ENCODE measurements around the gene C11orf58. TPM values are rescaled to one million over a fixed set of nuclear protein-coding genes. Genes with fewer than 3 reads are reported as not detected.

Gene C11orf58
- total and polyA plus RNA-seq, 4 donors: 97.9 to 204 (median 126) TPM

- intact Hi-C loops (cut with DNase I): no loop called here
- H3K27ac ChIP-seq (ENCODE audit: low read depth in 1 of 2, low read length in 2 of 2): no peak overlapping the region
- H3K36me3 ChIP-seq (ENCODE audit: control insufficient read depth in 1 of 2, insufficient read depth in 2 of 2, low read length in 1 of 2): peaks cover 0 to 2% of the 10 kb centered on the region in 2 donors
- H3K4me3 ChIP-seq (ENCODE audit: low read length in 2 of 2): no peak overlapping the region
- WGBS, 2 donors: 64 to 65% methylated on average over 8 of the region's 8 CpGs
- H3K4me1 ChIP-seq (ENCODE audit: control insufficient read depth in 1 of 2, insufficient read depth in 2 of 2, low read length in 2 of 2): no peaks in the 10 kb centered on the region
- ATAC-seq (ENCODE audit: low FRiP score) (no peak), DNase-seq (no peak)
- H3K27me3 ChIP-seq (ENCODE audit: control insufficient read depth in 1 of 2, insufficient read depth in 2 of 2, low read length in 1 of 2): no peaks in the 10 kb centered on the region
- H3K9me3 ChIP-seq (ENCODE audit: control insufficient read depth, low read length): no peaks in the 10 kb centered on the region
Observed at GRCh38 chr11:16759857-16760508, 21.5 kb downstream of the C11orf58 start.

- Histone ChIP-seq H3K4me3 (ENCODE audit: low read length in 2 of 2) (no peak overlapping the region), H3K27ac (ENCODE audit: low read depth in 1 of 2, low read length in 2 of 2) (no peak overlapping the region), H3K4me1 (ENCODE audit: control insufficient read depth in 1 of 2, insufficient read depth in 2 of 2, low read length in 2 of 2) (no peaks in the 10 kb centered on the region), H3K36me3 (ENCODE audit: control insufficient read depth in 1 of 2, insufficient read depth in 2 of 2, low read length in 1 of 2) (no peaks in the 10 kb centered on the region), H3K27me3 (ENCODE audit: control insufficient read depth in 1 of 2, insufficient read depth in 2 of 2, low read length in 1 of 2) (no peaks in the 10 kb centered on the region), H3K9me3 (ENCODE audit: control insufficient read depth, low read length) (no peaks in the 10 kb centered on the region)
- 92 to 97% methylated on average over 1 of the region's 1 CpG for WGBS, 2 donors
- DNase-seq (no peak), ATAC-seq (ENCODE audit: low FRiP score) (no peak)
- intact Hi-C loops (cut with DNase I): no loop called here
Observed at GRCh38 chr11:16763746-16764145, 25.3 kb downstream of the C11orf58 start.

GRCh38 chr11:16764888-16765287 is 26.4 kb downstream of the C11orf58 start:
- Histone ChIP-seq H3K36me3 (ENCODE audit: control insufficient read depth in 1 of 2, insufficient read depth in 2 of 2, low read length in 1 of 2) (no peaks in the 10 kb centered on the region), H3K27me3 (ENCODE audit: control insufficient read depth in 1 of 2, insufficient read depth in 2 of 2, low read length in 1 of 2) (no peaks in the 10 kb centered on the region), H3K27ac (ENCODE audit: low read depth in 1 of 2, low read length in 2 of 2) (no peak overlapping the region), H3K9me3 (ENCODE audit: control insufficient read depth, low read length) (no peaks in the 10 kb centered on the region), H3K4me3 (ENCODE audit: low read length in 2 of 2) (no peak overlapping the region), H3K4me1 (ENCODE audit: control insufficient read depth in 1 of 2, insufficient read depth in 2 of 2, low read length in 2 of 2) (no peaks in the 10 kb centered on the region)
- DNase-seq (no peak), ATAC-seq (ENCODE audit: low FRiP score) (no peak)
- intact Hi-C loops (cut with DNase I): no loop called here
- WGBS, 2 donors: 90 to 93% methylated on average over 8 of the region's 8 CpGs

- H3K4me1 ChIP-seq (ENCODE audit: control insufficient read depth in 1 of 2, insufficient read depth in 2 of 2, low read length in 2 of 2): no peaks in the 10 kb centered on the region
- H3K4me3 ChIP-seq (ENCODE audit: low read length in 2 of 2): no peak overlapping the region
- WGBS, 2 donors: 80 to 83% methylated on average over 4 of the region's 4 CpGs
- H3K36me3 ChIP-seq (ENCODE audit: control insufficient read depth in 1 of 2, insufficient read depth in 2 of 2, low read length in 1 of 2): no peaks in the 10 kb centered on the region
- no peaks in the 10 kb centered on the region for H3K27me3 ChIP-seq (ENCODE audit: control insufficient read depth in 1 of 2, insufficient read depth in 2 of 2, low read length in 1 of 2)
- H3K9me3 ChIP-seq (ENCODE audit: control insufficient read depth, low read length): no peaks in the 10 kb centered on the region
- H3K27ac ChIP-seq (ENCODE audit: low read depth in 1 of 2, low read length in 2 of 2): no peak overlapping the region
- intact Hi-C loops (cut with DNase I): no loop called here
- no peak for ATAC-seq (ENCODE audit: low FRiP score)
- no peak for DNase-seq
Observed at GRCh38 chr11:16767137-16767536, 28.7 kb downstream of the C11orf58 start.

GRCh38 chr11:16767957-16768356 is 29.5 kb downstream of the C11orf58 start:
- 82 to 85% methylated on average over 4 of the region's 4 CpGs for WGBS, 2 donors
- H3K36me3 ChIP-seq (ENCODE audit: control insufficient read depth in 1 of 2, insufficient read depth in 2 of 2, low read length in 1 of 2): no peaks in the 10 kb centered on the region
- H3K27me3 ChIP-seq (ENCODE audit: control insufficient read depth in 1 of 2, insufficient read depth in 2 of 2, low read length in 1 of 2): no peaks in the 10 kb centered on the region
- H3K4me3 ChIP-seq (ENCODE audit: low read length in 2 of 2): no peak overlapping the region
- intact Hi-C loops (cut with DNase I): no loop called here
- no peak overlapping the region for H3K27ac ChIP-seq (ENCODE audit: low read depth in 1 of 2, low read length in 2 of 2)
- H3K4me1 ChIP-seq (ENCODE audit: control insufficient read depth in 1 of 2, insufficient read depth in 2 of 2, low read length in 2 of 2): no peaks in the 10 kb centered on the region
- DNase-seq: no peak
- no peak for ATAC-seq (ENCODE audit: low FRiP score)
- H3K9me3 ChIP-seq (ENCODE audit: control insufficient read depth, low read length): no peaks in the 10 kb centered on the region

- no peaks in the 10 kb centered on the region for H3K36me3 ChIP-seq (ENCODE audit: control insufficient read depth in 1 of 2, insufficient read depth in 2 of 2, low read length in 1 of 2)
- no peaks in the 10 kb centered on the region for H3K9me3 ChIP-seq (ENCODE audit: control insufficient read depth, low read length)
- no peak for ATAC-seq (ENCODE audit: low FRiP score)
- no peak overlapping the region for H3K4me3 ChIP-seq (ENCODE audit: low read length in 2 of 2)
- H3K4me1 ChIP-seq (ENCODE audit: control insufficient read depth in 1 of 2, insufficient read depth in 2 of 2, low read length in 2 of 2): no peaks in the 10 kb centered on the region
- 97% methylated on average over 3 to 4 of the region's 4 CpGs for WGBS, 2 donors
- no peaks in the 10 kb centered on the region for H3K27me3 ChIP-seq (ENCODE audit: control insufficient read depth in 1 of 2, insufficient read depth in 2 of 2, low read length in 1 of 2)
- no peak for DNase-seq
- H3K27ac ChIP-seq (ENCODE audit: low read depth in 1 of 2, low read length in 2 of 2): no peak overlapping the region
- intact Hi-C loops (cut with DNase I): no loop called here
Observed at GRCh38 chr11:16769386-16769785, 30.9 kb downstream of the C11orf58 start.

- Histone ChIP-seq H3K36me3 (ENCODE audit: control insufficient read depth in 1 of 2, insufficient read depth in 2 of 2, low read length in 1 of 2) (no peaks in the 10 kb centered on the region), H3K4me3 (ENCODE audit: low read length in 2 of 2) (no peak overlapping the region), H3K27ac (ENCODE audit: low read depth in 1 of 2, low read length in 2 of 2) (no peak overlapping the region), H3K4me1 (ENCODE audit: control insufficient read depth in 1 of 2, insufficient read depth in 2 of 2, low read length in 2 of 2) (no peaks in the 10 kb centered on the region), H3K27me3 (ENCODE audit: control insufficient read depth in 1 of 2, insufficient read depth in 2 of 2, low read length in 1 of 2) (no peaks in the 10 kb centered on the region), H3K9me3 (ENCODE audit: control insufficient read depth, low read length) (no peaks in the 10 kb centered on the region)
- no peak for ATAC-seq (ENCODE audit: low FRiP score)
- DNase-seq: no peak
- 74% methylated on average over 11 of the region's 11 CpGs for WGBS, 2 donors
- intact Hi-C loops (cut with DNase I): loop anchor here in 1 of 2 donors (10.0 kb wide), 1 partner anchor 55 kb away; no protein-coding TSS in a partner anchor
Observed at GRCh38 chr11:16770016-16770415, 31.6 kb downstream of the C11orf58 start.

GRCh38 chr11:16771350-16772140 is 33.1 kb downstream of the C11orf58 start:
- intact Hi-C loops (cut with DNase I): loop anchor here in 1 of 2 donors (10.0 kb wide), 1 partner anchor 57 kb away; no protein-coding TSS in a partner anchor
- H3K36me3 ChIP-seq (ENCODE audit: control insufficient read depth in 1 of 2, insufficient read depth in 2 of 2, low read length in 1 of 2): no peaks in the 10 kb centered on the region
- WGBS, 2 donors: 88 to 90% methylated on average over 12 of the region's 12 CpGs
- H3K9me3 ChIP-seq (ENCODE audit: control insufficient read depth, low read length): no peaks in the 10 kb centered on the region
- no peaks in the 10 kb centered on the region for H3K4me1 ChIP-seq (ENCODE audit: control insufficient read depth in 1 of 2, insufficient read depth in 2 of 2, low read length in 2 of 2)
- no peak for DNase-seq
- no peaks in the 10 kb centered on the region for H3K27me3 ChIP-seq (ENCODE audit: control insufficient read depth in 1 of 2, insufficient read depth in 2 of 2, low read length in 1 of 2)
- ATAC-seq (ENCODE audit: low FRiP score): no peak
- no peak overlapping the region for H3K27ac ChIP-seq (ENCODE audit: low read depth in 1 of 2, low read length in 2 of 2)
- H3K4me3 ChIP-seq (ENCODE audit: low read length in 2 of 2): no peak overlapping the region

GRCh38 chr11:16772141-16772512 is 33.7 kb downstream of the C11orf58 start:
- 84 to 95% methylated on average over 2 of the region's 2 CpGs for WGBS, 2 donors
- Histone ChIP-seq H3K9me3 (ENCODE audit: control insufficient read depth, low read length) (no peaks in the 10 kb centered on the region), H3K27me3 (ENCODE audit: control insufficient read depth in 1 of 2, insufficient read depth in 2 of 2, low read length in 1 of 2) (no peaks in the 10 kb centered on the region), H3K4me3 (ENCODE audit: low read length in 2 of 2) (no peak overlapping the region), H3K4me1 (ENCODE audit: control insufficient read depth in 1 of 2, insufficient read depth in 2 of 2, low read length in 2 of 2) (no peaks in the 10 kb centered on the region), H3K27ac (ENCODE audit: low read depth in 1 of 2, low read length in 2 of 2) (no peak overlapping the region), H3K36me3 (ENCODE audit: control insufficient read depth in 1 of 2, insufficient read depth in 2 of 2, low read length in 1 of 2) (no peaks in the 10 kb centered on the region)
- ATAC-seq (ENCODE audit: low FRiP score) (no peak), DNase-seq (no peak)
- intact Hi-C loops (cut with DNase I): loop anchor here in 1 of 2 donors (10.0 kb wide), 1 partner anchor 57 kb away; no protein-coding TSS in a partner anchor

All from aorta (tissue), 5 donors.